Hematopoietic multipotent progenitor cell treated with erythropoietin and hydrocortisone succinate and interleukin-3 and kit ligand, for 8 days (in vitro differentiated cells): ENCODE measurements around the gene ATPAF1.
A peak's percentile ranks its signal among the peaks of the same experiment; 100 is the strongest.

Source experiments
- DNase-seq: peaks from one replicate; pipeline ENCODE4 v3.0.0-alpha.2; 2015

The ATPAF1 gene

DNA sequence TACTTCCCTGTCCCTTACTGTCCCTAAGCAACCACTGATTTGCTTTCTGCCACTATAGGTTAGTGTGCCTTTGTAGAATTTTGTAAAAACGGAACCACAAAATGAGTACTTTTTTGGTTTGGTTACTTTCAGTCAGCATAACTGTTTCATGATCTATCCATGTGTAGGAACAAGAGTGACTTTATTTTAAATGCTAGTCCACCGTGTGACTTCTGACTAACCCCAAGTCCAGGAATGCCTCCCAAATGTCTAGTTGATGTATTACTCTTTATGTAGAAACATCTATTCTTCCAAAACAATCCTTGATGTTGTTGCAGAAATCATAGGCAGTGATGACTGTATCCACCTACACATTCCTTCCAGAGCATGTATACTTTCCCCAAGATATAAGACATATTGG lies 21.3 kb downstream of the ATPAF1 start:
- no peak for DNase-seq

DNA sequence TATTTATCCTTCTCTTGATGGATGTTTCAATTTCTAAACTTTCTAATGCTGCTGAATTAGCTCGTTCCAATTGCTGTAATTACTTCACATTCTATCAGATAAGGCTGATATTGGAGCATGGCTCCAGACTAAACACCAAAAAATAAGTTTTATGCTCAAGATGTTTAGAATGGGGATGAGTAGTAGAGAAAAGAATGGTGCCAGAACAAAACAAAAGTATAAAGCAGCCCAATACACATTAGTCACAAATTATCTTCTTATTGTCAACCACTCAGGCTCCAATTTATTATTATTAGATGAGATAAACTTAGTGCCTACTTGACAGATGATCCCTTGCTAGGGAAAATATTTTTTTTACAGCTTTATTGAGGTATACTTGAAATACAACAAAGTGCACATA lies 21.8 kb downstream of the ATPAF1 start:
- no peak for DNase-seq

DNA sequence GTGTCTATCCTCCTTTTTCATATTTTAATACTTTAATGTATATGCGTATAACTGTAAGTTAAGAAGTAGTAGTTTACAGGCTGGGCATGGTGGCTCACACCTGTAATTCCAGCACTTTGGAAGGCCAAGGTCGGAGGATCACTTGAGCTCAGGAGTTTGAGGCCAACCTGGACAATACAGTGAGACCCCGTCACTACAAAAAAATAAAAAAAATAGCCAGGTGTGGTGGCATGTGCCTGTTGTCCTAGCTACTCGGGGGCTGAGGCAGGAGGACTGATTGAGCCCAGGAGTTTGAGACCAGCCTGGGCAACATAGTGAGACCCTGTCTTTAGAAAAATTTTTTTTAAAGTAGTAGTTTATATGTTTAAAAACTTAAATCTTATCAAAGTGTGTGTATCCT lies 22.3 kb downstream of the ATPAF1 start:
- no peak for DNase-seq

DNA sequence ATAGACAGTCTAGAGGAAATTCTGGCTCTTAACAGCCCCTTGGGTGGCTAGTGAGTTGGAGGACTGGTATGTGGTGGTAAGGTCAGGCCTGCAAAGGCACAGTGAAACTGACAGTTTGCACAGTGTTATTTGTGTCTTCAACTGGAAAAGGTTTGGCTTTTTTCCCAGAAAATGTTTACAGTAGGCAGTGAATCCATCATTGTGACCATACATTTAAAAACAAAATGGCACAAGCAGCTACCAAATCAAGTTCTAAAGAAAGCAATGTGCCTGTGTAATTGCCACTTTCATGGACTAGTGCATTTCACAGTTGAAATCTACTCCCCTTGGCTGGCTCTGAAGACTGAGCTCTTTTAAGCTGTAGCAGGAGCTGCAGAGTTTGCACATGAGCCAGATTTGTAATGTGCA lies 24.8 kb downstream of the ATPAF1 start:
- DNase-seq: no peak

DNA sequence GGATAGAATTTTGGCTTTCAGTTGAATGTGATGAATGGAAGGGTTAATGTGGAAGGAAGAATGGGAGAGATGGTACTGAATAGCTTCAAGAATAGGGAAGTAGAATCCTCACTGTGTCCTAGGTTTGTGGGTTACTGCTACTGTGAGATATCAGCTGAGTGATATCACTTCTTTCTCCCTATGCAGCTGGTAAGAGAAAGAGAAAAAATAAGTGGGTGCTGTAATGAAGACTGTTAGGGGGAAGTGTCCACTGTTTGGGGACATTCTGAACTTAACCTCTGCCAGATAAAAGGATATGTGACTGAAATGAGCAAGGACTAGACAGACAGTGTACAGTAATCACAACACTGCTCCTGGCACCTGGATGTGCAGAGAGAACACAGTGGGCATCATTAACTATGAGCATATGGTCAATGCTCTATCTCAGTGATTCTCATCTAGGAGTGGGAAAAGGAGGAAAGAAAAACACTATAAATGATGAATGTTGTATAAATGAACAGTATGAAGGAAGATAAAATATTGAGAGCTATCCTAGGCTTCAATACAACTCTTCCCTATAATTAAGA lies 26.0 kb downstream of the ATPAF1 start:
- no peak for DNase-seq

DNA sequence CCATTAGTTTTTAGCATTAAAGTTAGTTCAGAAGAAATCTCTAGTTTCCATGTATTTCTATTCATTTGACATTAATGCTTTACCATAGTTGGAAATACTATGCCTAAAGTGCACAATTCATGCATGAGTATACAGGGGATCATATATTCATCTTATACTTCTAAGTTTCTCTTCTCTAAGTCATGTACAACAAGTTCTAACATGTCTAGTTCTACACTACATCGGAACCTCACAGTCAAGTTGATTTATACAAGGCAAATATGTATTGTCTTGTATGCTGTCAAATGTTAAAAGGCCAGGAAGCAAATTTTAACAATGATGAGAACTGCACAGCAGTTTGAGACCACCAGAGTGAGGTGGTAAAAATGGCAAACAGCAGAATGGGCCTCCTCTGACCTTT lies 28.6 kb downstream of the ATPAF1 start:
- no peak for DNase-seq

DNA sequence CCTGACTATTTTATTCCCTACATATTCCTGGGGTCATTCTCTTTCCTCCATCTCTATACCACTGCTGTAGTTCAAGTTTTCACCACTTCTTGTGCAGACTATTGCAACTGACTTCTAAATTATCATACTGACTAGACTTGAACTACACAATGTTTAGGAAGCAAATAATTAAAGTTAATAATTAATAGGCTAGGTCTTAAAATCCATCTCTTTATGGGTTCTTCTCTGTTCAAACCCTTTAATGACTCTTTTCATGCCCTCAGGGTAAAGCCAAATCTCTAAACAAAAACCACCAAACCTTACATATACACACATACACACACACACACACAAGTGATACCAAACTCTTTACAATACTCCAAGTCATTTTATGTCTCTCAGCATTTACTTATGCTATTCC lies 29.2 kb downstream of the ATPAF1 start:
- no peak for DNase-seq

DNA sequence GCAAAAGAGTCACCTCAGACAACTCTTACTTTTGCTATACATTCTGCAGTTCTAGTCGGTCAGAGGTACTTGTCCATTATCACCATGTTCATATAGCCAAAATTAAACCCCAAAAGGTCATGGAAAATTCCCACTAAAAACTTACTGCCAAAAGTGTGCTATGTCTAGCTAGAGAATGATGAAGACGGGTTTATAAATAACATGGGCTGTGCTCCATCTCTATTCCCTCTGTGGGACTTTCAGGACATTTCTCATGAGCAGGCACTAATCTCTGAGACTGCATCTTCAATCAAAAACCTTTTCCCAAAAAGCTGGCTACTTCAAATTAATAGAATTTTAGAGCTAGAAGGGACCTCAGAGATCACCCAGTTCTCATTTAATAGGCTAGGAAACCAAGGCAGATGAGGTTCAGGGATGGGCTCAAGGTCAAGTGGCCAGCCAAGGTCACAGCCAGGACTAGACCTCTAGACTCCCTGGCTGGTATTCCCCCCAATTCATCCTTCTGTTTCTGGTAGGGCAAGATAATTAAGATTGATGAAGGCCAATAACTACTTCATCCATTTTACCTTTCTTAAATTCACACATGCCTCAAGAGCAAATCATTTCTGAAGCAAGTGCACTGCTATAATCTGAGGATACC lies 30.6 kb downstream of the ATPAF1 start:
- DNase-seq: no peak

DNA sequence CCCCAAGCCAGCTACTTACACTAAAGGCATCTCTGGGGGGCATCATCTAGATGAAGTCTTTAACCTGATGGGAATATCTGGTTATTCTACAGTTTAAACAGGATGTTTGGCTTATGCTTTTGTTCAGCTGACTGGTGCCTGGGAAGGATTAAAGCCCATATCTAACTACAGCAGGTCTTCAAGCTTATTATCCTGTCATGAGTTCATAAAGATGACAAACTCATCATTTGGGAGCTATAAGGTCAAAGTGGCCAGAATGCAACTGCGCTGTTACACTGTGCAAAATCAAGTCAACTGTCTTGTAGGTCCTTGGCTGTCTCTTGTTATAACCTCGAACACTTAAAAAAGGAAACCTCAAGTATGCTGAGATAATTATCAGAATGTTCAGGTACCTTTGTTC lies 33.0 kb downstream of the ATPAF1 start:
- DNase-seq: no peak

DNA sequence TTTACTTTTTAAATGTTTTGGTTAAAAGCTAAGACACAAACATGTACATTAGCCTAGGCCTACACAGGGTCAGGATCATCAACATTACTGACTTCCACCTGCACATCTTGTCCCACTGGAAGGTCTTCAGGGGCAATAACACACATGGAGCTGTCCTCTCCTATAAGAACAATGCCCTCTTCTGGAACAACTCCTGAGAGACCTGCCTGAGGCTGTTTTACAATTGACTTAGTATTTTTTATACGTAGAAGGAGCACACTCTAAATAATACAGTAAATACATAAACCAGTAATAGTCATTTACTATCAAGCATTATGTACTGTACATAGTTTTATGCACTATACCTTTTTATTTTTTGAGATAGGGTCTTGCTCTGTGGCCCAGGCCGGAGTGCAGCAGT lies 37.4 kb downstream of the ATPAF1 start:
- no peak for DNase-seq

DNA sequence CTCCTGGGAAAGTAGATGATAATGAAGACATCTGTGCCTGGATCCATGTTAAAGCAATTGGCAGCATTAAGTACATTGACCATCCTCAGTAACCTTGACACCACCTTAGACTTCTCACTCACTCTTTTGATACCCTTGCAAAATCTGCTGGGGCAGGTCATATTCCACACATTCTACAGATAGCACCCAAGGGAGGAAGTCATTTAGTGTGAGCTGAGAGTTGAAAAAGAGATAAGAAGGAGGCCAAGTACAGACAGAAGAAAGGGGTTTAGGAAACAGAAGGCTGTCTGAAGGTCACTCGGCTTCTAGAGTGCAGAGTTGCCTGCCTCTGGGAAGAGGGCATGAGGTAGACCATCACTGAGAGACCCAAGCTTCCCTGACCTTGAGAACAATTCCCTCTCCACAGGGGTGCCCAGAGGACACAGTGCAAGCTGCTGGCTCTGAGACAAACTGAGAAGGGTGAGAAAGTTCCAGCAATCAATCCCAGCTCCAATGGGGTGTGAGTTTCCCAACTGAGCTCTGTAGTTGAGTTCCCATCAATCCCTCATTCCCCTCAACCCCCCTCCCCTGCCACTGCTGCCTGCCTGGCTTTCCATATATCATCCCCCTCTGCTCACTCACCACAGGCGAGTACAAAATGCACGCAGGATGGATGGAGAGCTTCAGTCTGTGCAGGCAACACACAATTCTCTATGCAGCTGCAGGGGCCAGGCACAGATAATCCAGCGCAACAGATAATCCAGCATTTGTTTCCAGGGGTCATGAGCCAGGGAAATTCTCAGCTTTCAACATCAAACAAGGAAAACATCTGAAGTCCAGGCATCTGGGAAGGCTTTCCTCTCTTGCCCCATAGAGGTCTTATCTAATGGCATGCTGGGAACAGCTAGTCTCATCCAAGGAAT lies 44.2 kb downstream of the ATPAF1 start:
- DNase-seq: no peak

DNA sequence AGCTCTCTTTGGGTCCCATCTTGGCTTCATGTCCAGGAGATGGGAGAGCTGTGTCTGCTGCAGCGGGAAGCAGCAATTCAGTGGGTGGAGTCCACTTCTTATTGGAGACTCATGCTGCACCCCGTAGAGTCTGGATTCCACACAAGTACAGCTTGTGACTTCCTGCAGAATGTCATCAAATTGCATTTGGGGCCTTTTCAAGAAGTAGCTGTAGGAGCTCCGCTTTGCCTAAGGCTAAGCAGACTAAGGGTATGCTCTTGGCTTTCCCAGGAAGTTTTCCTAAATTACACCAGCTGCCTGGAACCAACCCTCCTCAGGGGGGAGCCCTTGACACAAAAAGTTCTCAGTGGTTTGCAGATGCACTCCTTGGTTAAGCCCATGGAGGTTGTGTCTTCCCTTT lies 45.8 kb downstream of the ATPAF1 start:
- DNase-seq: peak; percentile 59

DNA sequence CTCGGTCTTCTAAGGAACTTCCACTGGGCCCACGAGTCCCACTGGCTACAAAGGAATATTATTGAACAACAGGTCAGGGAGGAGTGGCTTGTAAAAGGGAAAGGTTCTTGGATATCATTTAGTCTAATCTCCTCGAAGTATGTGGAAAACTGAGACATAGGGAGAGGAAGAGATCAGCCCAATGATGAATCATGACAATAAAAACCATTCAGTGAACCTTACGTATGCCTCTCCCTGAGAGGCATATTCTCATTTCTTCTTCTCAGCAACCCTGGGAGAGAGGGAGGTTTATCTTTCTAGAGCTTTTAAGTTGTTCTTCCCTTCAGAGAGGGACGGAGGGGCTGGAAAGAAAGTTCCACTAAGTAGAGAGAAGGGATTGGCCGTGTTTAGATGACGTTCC lies 46.2 kb downstream of the ATPAF1 start:
- DNase-seq: no peak

DNA sequence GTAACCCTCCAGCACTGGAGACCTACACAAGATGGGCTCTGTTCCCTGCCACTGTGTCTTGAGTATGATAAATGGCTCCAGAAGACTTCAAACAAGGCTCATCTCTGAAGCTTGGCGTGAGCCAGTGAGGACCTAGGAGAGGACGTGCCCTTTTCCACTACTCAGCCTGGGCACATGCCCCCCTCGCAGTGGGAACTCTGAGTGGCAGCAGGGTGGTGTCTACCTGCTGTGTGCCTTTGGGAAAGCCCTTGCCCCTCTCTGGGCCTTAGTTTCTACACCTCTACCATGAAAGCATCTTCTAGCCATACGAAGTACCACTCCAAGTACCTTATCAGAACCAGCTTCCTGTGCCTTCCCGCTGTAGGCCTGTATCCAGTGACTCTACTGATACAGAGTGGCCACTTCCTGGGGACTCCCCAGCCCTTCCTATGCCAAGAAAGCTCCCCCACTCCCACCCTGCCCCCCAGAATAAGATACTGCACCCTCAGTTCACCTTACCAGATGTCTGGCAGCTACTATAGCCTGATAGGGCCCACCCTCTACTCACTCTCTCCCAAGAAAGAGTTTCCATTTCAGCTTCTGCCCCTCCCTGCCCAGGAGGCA lies 48.4 kb downstream of the ATPAF1 start:
- no peak for DNase-seq

DNA sequence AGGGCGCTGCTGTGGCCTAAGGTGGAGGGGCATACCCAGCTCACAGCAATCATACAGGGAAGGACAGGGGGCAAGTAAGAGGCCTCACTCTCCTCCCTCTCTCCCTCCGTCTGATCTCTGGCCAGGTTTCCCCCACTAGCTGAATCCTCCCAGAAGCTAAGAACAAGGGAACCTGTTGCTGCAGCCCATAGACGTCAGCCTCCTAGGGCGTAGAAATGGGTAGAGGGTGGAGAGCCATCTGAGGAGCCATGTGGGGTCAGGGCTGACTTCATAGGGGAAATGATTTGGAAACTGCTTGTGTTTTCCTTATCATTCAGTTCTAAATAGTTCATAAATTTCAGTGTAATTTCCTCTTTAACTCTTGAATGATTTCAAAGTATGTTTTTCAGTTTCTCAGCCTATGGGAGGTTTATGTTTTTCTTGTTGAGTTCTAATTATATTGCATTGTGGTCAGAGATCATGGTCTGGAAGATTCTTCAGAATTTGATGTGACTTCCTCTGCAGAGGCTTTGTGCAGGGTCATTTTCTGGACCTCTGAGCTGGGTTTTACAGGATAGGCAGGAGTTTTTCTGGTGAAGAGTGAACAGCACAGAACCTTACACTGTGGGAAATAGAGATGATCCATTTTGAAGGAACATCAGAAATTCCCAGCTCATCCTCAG lies 49.3 kb downstream of the ATPAF1 start:
- DNase-seq: no peak

DNA sequence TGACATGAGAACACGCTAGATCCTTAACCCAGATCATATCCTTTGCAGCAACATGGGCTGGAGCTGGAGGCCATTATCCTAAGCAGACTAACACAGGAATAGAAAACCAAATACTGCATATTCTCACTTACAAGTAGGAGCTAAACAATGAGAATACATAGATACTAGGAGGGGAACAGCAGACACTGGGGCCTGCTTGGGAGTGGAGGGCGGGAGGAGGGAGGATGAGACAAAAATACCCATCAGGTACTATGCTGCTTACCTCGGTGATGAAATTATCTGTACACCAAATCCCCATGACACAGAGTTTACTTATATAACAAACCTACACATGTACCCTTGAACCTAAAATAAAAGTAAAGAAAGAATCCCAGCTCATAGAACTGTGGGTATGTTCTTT lies 50.3 kb downstream of the ATPAF1 start:
- DNase-seq: no peak

DNA sequence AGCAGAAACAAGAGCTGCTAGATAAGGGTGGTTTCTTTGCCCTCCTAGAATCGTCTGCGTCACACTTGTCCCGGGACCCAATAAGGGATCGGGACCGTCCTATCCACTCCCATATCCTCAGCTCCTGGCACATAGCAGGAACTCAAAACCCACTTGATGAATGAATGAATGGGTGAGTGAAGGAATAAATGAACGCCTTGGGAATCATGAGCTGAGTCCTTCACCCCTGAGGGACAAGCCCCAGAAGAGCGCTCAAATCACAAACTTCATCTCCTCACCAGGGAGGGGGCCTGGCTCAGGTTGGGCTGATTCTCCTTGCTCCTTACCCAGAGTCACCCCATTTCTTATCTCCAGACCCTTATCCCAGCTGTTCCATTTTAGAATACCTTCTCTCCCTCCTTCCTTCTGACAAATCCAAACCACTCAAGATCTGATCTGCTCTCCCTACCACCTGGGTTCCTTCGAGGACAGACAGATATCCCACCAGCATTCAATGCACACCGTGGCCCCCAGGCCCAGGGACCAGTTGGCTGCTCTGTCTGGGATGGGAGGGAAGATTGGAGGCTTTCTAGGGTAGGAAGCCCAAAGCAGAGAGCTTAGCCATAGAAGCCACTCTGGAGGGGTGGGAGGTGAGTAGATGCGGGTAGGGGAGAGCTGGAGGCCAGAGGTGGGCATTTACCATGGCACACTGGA lies 50.9 kb downstream of the ATPAF1 start:
- no peak for DNase-seq

DNA sequence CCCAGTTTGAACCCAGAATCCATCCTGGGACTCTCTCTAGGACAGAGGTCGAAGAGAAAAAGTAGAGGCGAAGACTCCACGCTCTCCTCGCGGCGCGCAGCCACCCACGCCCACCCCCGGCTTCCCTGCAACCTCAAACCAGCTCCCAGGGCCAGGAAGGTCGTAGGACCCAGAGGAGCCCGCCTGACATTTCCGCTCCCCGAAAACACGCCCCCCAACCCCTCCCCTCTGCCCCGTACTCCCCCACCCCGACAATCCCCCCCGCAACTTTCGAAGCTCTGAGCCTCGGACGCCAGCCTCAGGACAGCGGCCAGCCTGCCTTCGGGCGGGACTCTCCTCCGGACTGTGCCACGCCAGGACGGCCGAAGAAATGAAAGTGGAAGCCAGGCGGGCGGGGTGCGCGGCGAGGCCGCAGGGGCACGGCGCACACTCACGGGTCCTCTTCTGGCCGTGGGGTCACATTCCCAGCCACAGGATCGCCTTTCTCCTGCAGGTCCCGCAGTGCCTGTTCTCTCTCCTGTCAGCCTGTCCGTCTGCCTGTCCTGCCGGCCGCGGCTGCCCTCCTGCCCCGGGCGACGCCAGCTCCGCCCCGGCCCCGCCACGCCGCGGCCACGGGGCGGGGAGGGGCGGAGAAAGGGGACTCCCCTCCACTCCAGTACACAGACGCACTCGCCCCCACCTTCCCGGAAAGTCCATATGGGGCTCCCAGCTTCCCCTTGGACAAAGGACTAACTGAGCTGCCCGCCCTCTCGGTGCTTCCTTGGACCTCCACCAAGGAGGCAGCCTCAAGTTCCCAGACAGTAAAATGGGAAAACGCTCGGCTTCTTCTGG lies 51.7 kb downstream of the ATPAF1 start, which contains the start of gene MOB3C:
Gene MOB3C, minus strand, starts transcription at position 535 of the 831 bp plus-strand sequence. CDS start 3,490 bp downstream, outside the sequence.
- peak; percentile 67 for DNase-seq

DNA sequence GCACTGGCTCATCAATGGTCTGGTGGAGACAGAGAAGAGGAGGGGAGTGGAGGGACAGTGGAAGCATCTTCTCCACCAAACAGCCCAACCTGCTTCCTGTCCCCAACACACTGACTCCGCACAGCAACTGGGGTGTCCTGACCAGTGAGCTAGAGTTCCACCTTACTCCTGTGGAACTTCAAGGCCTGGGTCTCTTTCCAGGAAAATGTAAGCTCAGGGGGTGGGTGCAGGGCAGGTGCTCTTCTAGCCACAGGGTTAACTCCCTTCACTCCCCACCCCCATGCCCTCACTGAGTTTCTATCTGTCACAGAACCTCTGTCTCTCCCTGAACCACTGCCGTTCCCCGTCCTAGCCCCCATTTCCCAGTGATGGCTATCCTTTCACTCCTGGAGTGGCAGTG lies 52.4 kb downstream of the ATPAF1 start:
- DNase-seq: no peak

DNA sequence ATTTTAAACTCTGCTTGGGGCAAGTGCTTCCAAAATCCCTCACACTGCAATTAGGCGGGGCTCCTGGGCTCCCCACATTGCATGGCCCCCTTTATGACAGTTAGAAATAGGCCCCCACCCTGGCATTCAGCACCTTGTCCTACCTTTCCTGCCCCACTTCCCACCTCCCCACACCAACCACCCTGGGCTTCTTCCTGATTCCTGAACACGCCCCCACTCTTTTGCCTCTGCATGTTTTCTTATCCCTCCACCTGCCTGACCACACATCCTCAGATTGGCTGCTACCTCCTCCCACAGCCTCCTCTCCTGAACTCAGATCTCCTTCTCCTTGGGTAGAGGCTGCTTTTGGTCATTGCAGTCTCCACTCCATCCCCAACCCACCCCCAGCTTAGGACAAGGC lies 53.1 kb downstream of the ATPAF1 start:
- DNase-seq: no peak

DNA sequence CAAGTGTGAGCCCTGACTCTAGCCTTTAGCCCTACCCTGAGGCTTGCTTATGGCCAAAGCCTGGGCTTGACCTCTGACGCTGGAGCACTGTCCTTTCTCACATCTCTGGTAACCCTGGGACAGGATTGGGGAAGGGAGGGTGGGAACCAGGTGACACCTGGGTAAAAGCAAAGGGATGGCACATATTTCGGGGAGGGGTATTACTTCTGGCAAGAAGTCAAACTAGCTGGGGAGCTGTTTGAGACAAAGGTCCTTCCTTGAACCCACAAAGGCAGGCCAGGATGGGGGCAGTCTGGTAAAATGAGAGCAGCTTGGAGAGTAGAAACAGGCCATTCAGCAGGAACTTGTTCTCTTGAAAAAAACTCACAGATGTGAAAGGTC lies 53.6 kb downstream of the ATPAF1 start:
- no peak for DNase-seq
